Psoas muscle (tissue), 8 donors: Measurements from ENCODE around the gene DUSP11. TPM values are rescaled to one million over a fixed set of nuclear protein-coding genes. Genes with fewer than 3 reads are reported as not detected.

Experiments used
- ATAC-seq, 4 donors: fragments of 200-7000 bp; cut with Tn5 transposase; one replicate each; pipeline ENCODE4 v1.9.1; 2020; ENCODE audit warnings: moderate library complexity in 3 of 4, mild to moderate bottlenecking in 2 of 4
- DNase-seq, 2 donors: peaks; one replicate each; pipeline ENCODE4 v3.0.0-alpha.2; 2020
- H3K27ac ChIP-seq: fragments of 200-600 bp; one replicate; pipeline ENCODE4 v1.8.0; 2022
- H3K27me3 ChIP-seq, 3 donors: fragments of 200-600 bp in 1 of 3; one replicate each; pipeline versions ENCODE4 v1.6.1 to v1.8.0; 2013 to 2022; ENCODE audit warnings: low read length in 2 of 3, mild to moderate bottlenecking in 2 of 3, moderate library complexity in 1 of 3; ENCODE audit not compliant: insufficient read depth in 3 of 3
- H3K36me3 ChIP-seq, 2 donors: fragments of 200-600 bp in 1 of 2; one replicate each; pipeline versions ENCODE4 v1.6.1 to v1.8.0; 2013 to 2022; ENCODE audit warnings: low read depth in 1 of 2, mild to moderate bottlenecking in 1 of 2, moderate library complexity in 1 of 2; ENCODE audit not compliant: insufficient read depth in 1 of 2
- H3K4me1 ChIP-seq: fragments of 200-600 bp; one replicate; pipeline ENCODE4 v1.8.0; 2022
- H3K4me3 ChIP-seq: fragments of 200-600 bp; one replicate; pipeline ENCODE4 v1.8.0; 2022; ENCODE audit warnings: mild to moderate bottlenecking
- H3K9me3 ChIP-seq: fragments of 200-600 bp; one replicate; pipeline ENCODE4 v1.8.0; 2022
- CTCF ChIP-seq: fragments of 200-600 bp; IDR thresholded peaks from one replicate; pipeline ENCODE4 v1.8.0; 2022; ENCODE audit warnings: antibody characterized with exemption
- WGBS, 3 donors: extraction: QIAGEN DNeasy Blood & Tissue Kit; methylation state at CpG; one replicate each; pipeline versions ENCODE4 v1.1.6 to v1.1.7; 2013; 5-methylcytosine and 5-hydroxymethylcytosine counted together
- intact Hi-C, 2 donors: fragments of 100-400 bp; cut with DNase I; formaldehyde crosslinking; loops; one replicate each; pipeline versions ENCODE4 v1.11.0 to v1.14.2; 2022
- polyA plus RNA-seq, 3 donors: library from polyadenylated mRNA; stranded (reverse); fragments of 200-250 nt; gene quantifications; one replicate each; pipeline ENCODE4 v1.2.3, GENCODE V29; 2013
- total RNA-seq, 4 donors: library from RNA; stranded (reverse); fragmentation: NEBNext Ultra II Directional in 2 of 4; extraction: Animal tissue kit (Norgen Biotek cat#: 25700) in 2 of 4; gene quantifications; one replicate each; pipeline versions ENCODE4 v1.2.1 to v1.2.4, GENCODE V29; 2021 to 2023
- donor health status: healthy with polysubstance abuse.
- donor health status: DM: no; HTN: no; CAD: no; lungs with moderate emphysema.
- donor health status: Bipolar disorder and iron deficiency.
- donor health status: healthy.
- donor health status: DM: yes; HTN: yes; CAD: no.
- donor health status: DM: no; HTN: no; CAD: no.
- donor health status: DM: no; HTN: no; CAD: no.
- donor health status: DM: yes; HTN: yes; CAD: no.

DUSP11 gene
- total and polyA plus RNA-seq, 7 donors, result 8.9 to 21.4 (median 14.2) TPM

- ATAC-seq (no peak), DNase-seq (no peak)
- Histone ChIP-seq H3K36me3 (peaks cover 0 to 94% of the 10 kb centered on the region in 2 donors), H3K27me3 (no peaks in the 10 kb centered on the region), H3K4me1 (no peaks in the 10 kb centered on the region), H3K4me3 (no peak overlapping the region), H3K27ac (no peak overlapping the region), H3K9me3 (no peaks in the 10 kb centered on the region)
- intact Hi-C loops, result no loop called here
- WGBS, 3 donors, result 90 to 95% (median 91%) methylated on average over 4 of the region's 4 CpGs
- no peak for TF ChIP-seq CTCF
These were observed 12.9 kb downstream of the DUSP11 start for GRCh38 chr2:73766994-73767393.

- intact Hi-C loops, result no loop called here
- no peak for DNase-seq
- Histone ChIP-seq H3K27me3 (no peaks in the 10 kb centered on the region), H3K4me1 (no peaks in the 10 kb centered on the region), H3K36me3 (peaks cover 0 to 95% of the 10 kb centered on the region in 2 donors), H3K9me3 (no peaks in the 10 kb centered on the region), H3K4me3 (no peak overlapping the region), H3K27ac (no peak overlapping the region)
- WGBS, 3 donors, result 93 to 96% (median 94%) methylated on average over 1 of the region's 1 CpG
- ATAC-seq, result no peak
- TF ChIP-seq CTCF, result no peak
These were observed 13.6 kb downstream of the DUSP11 start for GRCh38 chr2:73766349-73766748.

- peaks cover 3% of the 10 kb centered on the region for H3K4me1 ChIP-seq
- 95 to 100% (median 100%) methylated on average over 1 of the region's 1 CpG for WGBS, 3 donors
- H3K27ac ChIP-seq, result no peak overlapping the region
- H3K9me3 ChIP-seq, result no peaks in the 10 kb centered on the region
- DNase-seq (no peak), ATAC-seq (no peak)
- peaks cover 0 to 99% of the 10 kb centered on the region in 2 donors for H3K36me3 ChIP-seq
- no peak for TF ChIP-seq CTCF
- H3K27me3 ChIP-seq, result no peaks in the 10 kb centered on the region
- intact Hi-C loops, result no loop called here
- no peak overlapping the region for H3K4me3 ChIP-seq
These were observed 15.0 kb downstream of the DUSP11 start for GRCh38 chr2:73764945-73765344.

- intact Hi-C loops, result no loop called here
- no peak for ATAC-seq
These were observed 17.3 kb downstream of the DUSP11 start for GRCh38 chr2:73762571-73762970.

More at GRCh38 chr2:73762571-73762970, 17.3 kb downstream of the DUSP11 start:
- peaks cover 13% of the 10 kb centered on the region for H3K4me1 ChIP-seq
- no peak for DNase-seq
- no peaks in the 10 kb centered on the region for H3K9me3 ChIP-seq
- H3K4me3 ChIP-seq, result no peak overlapping the region
- no peaks in the 10 kb centered on the region for H3K27me3 ChIP-seq
- H3K27ac ChIP-seq, result no peak overlapping the region
- peaks cover 0 to 91% of the 10 kb centered on the region in 2 donors for H3K36me3 ChIP-seq
- TF ChIP-seq CTCF, result no peak
- WGBS, 3 donors, result 29 to 58% (median 50%) methylated on average over 1 of the region's 1 CpG
